B cell (primary cell): ENCODE measurements around the gene PCYOX1L. TPM values are rescaled to one million over a fixed set of nuclear protein-coding genes. Genes with fewer than 3 reads are reported as not detected.

Experiments used
- ATAC-seq: fragments of 200-7000 bp; cut with Tn5 transposase; one replicate; pipeline ENCODE4 v1.10.0; 2021; ENCODE audit warnings: low read depth, mild to moderate bottlenecking, moderate number of reproducible peaks, moderate library complexity
- CTCF ChIA-PET: fragments of 350-600 bp; sonication (Branson Sonifier 250); formaldehyde crosslinking; loops from one replicate; lab custom pipeline; 2021; ENCODE audit warnings: antibody characterized with exemption, inconsistent platforms; lab: Charles Lee
- POLR2A ChIA-PET: fragments of 350-600 bp; sonication (Branson Sonifier 250); formaldehyde crosslinking; loops from one replicate; lab custom pipeline; 2021; ENCODE audit warnings: antibody characterized with exemption; lab: Charles Lee
- DNase-seq: peaks from one replicate; pipeline ENCODE4 v3.0.0; 2013
- H2AFZ ChIP-seq: 2 replicates; pipeline ENCODE4 v1.6.1; 2012; ENCODE audit warnings: mild to moderate bottlenecking, low read depth, low read length; ENCODE audit not compliant: insufficient read depth, poor library complexity, severe bottlenecking
- H3K27ac ChIP-seq, 2 donors: 1 replicate in 1 of 2; 2 replicates in 1 of 2; pipeline ENCODE4 v1.5.1; 2012 to 2013; ENCODE audit warnings: low read length in 2 of 2, mild to moderate bottlenecking in 2 of 2, moderate library complexity in 1 of 2
- H3K27me3 ChIP-seq, 4 experiments: fragments of 200-600 bp in 1 of 4; sonication (generic) in 1 of 4; replicated peaks in 1 of 4; 1 replicate in 2 of 4; 2 replicates in 2 of 4; pipeline versions ENCODE4 v1.6.1 to v1.7.0; 2013 to 2016; ENCODE audit warnings: low read length in 3 of 4, mild to moderate bottlenecking in 2 of 4, mixed read lengths in 1 of 4, moderate library complexity in 1 of 4; ENCODE audit not compliant: insufficient read depth in 4 of 4, control insufficient read depth in 3 of 4; ENCODE audit errors: control extremely low read depth in 1 of 4
- H3K36me3 ChIP-seq, 2 experiments: replicated peaks in 1 of 2; 1 replicate in 1 of 2; 2 replicates in 1 of 2; pipeline versions ENCODE4 v1.6.1 to v1.7.1; 2013; ENCODE audit warnings: low read length in 1 of 2; ENCODE audit not compliant: insufficient read depth in 2 of 2, control insufficient read depth in 1 of 2; ENCODE audit errors: control extremely low read depth in 1 of 2, extremely low read depth in 1 of 2
- H3K4me1 ChIP-seq, 2 donors: fragments of 200-600 bp in 1 of 2; sonication (generic) in 1 of 2; 1 replicate in 1 of 2; 2 replicates in 1 of 2; pipeline versions ENCODE4 v1.5.1 to v1.6.1; 2013 to 2017; ENCODE audit warnings: low read length in 2 of 2; ENCODE audit not compliant: control insufficient read depth in 2 of 2, insufficient read depth in 2 of 2
- H3K4me2 ChIP-seq: replicated peaks from 2 replicates; pipeline ENCODE3; 2012; ENCODE audit warnings: mild to moderate bottlenecking, low read depth, low read length; ENCODE audit not compliant: poor library complexity, severe bottlenecking
- H3K4me3 ChIP-seq, 5 experiments: fragments of 200-600 bp in 1 of 5; sonication (generic) in 1 of 5; 1 replicate in 3 of 5; 2 replicates in 2 of 5; pipeline versions ENCODE4 v1.5.1 to v1.7.0; 2011 to 2016; ENCODE audit warnings: low read length in 4 of 5, mild to moderate bottlenecking in 4 of 5, low read depth in 2 of 5, control low read depth in 1 of 5, moderate library complexity in 1 of 5; ENCODE audit not compliant: insufficient read depth in 1 of 5; ENCODE audit errors: control extremely low read depth in 1 of 5, extremely low read depth in 1 of 5
- H3K79me2 ChIP-seq: fragments of 200-600 bp; sonication (generic); one replicate; pipeline ENCODE4 v1.6.0; 2016; ENCODE audit warnings: low read length; ENCODE audit not compliant: control insufficient read depth, insufficient read depth
- H3K9ac ChIP-seq: fragments of 200-600 bp; sonication (generic); 2 replicates; pipeline ENCODE4 v1.6.1; 2017; ENCODE audit warnings: mild to moderate bottlenecking, low read length, moderate library complexity
- H3K9me3 ChIP-seq, 3 donors: one replicate each; pipeline versions ENCODE4 v1.6.1 to v1.7.1; 2013; ENCODE audit warnings: low read length in 2 of 3; ENCODE audit not compliant: control insufficient read depth in 2 of 3, insufficient read depth in 1 of 3; ENCODE audit errors: control extremely low read depth in 1 of 3
- H4K20me1 ChIP-seq: 2 replicates; pipeline ENCODE4 v1.6.0; 2012; ENCODE audit warnings: mild to moderate bottlenecking, low read length; ENCODE audit not compliant: insufficient read depth, control insufficient read depth, poor library complexity, severe bottlenecking
- H3K27ac Mint-ChIP-seq: one replicate; pipeline ENCODE4 v1.8.0; 2021; ENCODE audit warnings: mixed read lengths
- H3K27me3 Mint-ChIP-seq: one replicate; pipeline ENCODE4 v1.8.0; 2021; ENCODE audit warnings: mixed read lengths
- H3K4me1 Mint-ChIP-seq: one replicate; pipeline ENCODE4 v1.8.0; 2021; ENCODE audit warnings: mixed read lengths
- H3K4me3 Mint-ChIP-seq: one replicate; pipeline ENCODE4 v1.8.0; 2021; ENCODE audit warnings: mixed read lengths
- H3K9me3 Mint-ChIP-seq: one replicate; pipeline ENCODE4 v1.8.0; 2022; ENCODE audit warnings: mixed read lengths; ENCODE audit not compliant: insufficient read depth
- CTCF ChIP-seq: fragments of 200-600 bp; IDR thresholded peaks from one replicate; pipeline ENCODE4 v1.8.0; 2022; ENCODE audit warnings: antibody characterized with exemption, mild to moderate bottlenecking
- EZH2 ChIP-seq: IDR thresholded peaks from 2 replicates; pipeline ENCODE4 v1.6.1; 2012; ENCODE audit warnings: borderline replicate concordance, low read depth, mild to moderate bottlenecking, moderate library complexity, low read length; ENCODE audit not compliant: insufficient read depth, poor library complexity, severe bottlenecking
- WGBS: methylation state at CpG from one replicate; pipeline ENCODE4 v1.1.5; 2013; ENCODE audit warnings: missing lambda C conversion rate; ENCODE audit not compliant: insufficient coverage; 5-methylcytosine and 5-hydroxymethylcytosine counted together
- intact Hi-C: fragments of 100-400 bp; cut with micrococcal nuclease; formaldehyde crosslinking; loops from one replicate; pipeline ENCODE4 v1.10.0; 2022
- polyA plus RNA-seq: library from polyadenylated mRNA; depleted of rRNA; stranded (reverse); fragments of >200 nt; gene quantifications from 2 replicates; pipeline ENCODE4 v1.2.3, GENCODE V29; 2012
- total RNA-seq, 2 donors: library from RNA; stranded (reverse); fragments of 120-200 nt in 1 of 2; gene quantifications; 1 replicate in 1 of 2; 2 replicates in 1 of 2; pipeline versions ENCODE4 v1.2.3 to v1.2.4, GENCODE V29; 2013 to 2022

PCYOX1L gene
- total and polyA plus RNA-seq, 2 donors (not counting 1 experiment from before 2014, with no cell fraction given) = 11.7 to 19.4 TPM

GRCh38 chr5:149317281-149318048 is 40.4 kb upstream of the PCYOX1L start:
- no peak for TF ChIP-seq EZH2
- peak; percentile 78 for TF ChIP-seq CTCF
- no peak overlapping the region for H3K4me3 Mint-ChIP-seq
- ChIA-PET POLR2A (no interaction called here), CTCF (interaction anchor here (0.6 to 8.1 kb wide), 24 partner anchors 8 to 723 kb away, joined by 3 to 134 read pairs (median 4); partner anchors contain the start of genes GRPEL2 and PCYOX1L)
- Histone ChIP-seq H3K27ac (no peak overlapping the region), H3K9me3 (no peaks in the 10 kb centered on the region), H3K79me2 (no peaks in the 10 kb centered on the region), H3K9ac (no peak overlapping the region), H2AFZ (no peak overlapping the region), H3K4me3 (no peak overlapping the region), H3K36me3 (no peaks in the 10 kb centered on the region), H3K27me3 (no peaks in the 10 kb centered on the region), H4K20me1 (no peaks in the 10 kb centered on the region), H3K4me1 (no peaks in the 10 kb centered on the region), H3K4me2 (no peak overlapping the region)
- H3K9me3 Mint-ChIP-seq = no peaks in the 10 kb centered on the region
- peak; percentile 57 for DNase-seq
- WGBS = 96% methylated on average over 13 of the region's 14 CpGs
- intact Hi-C loops = no loop called here
- H3K27me3 Mint-ChIP-seq = no peaks in the 10 kb centered on the region
- no peak overlapping the region for H3K27ac Mint-ChIP-seq
- peak; percentile 36 for ATAC-seq
- H3K4me1 Mint-ChIP-seq = no peaks in the 10 kb centered on the region

- intact Hi-C loops = no loop called here
- no peaks in the 10 kb centered on the region for H3K27me3 Mint-ChIP-seq
- no peak for DNase-seq
- no peaks in the 10 kb centered on the region for H3K9me3 Mint-ChIP-seq
- ChIA-PET CTCF (interaction anchor here (0.8 to 8.1 kb wide), 5 partner anchors 26 to 245 kb away, joined by 3 to 134 read pairs (median 6); partner anchors contain the start of genes GRPEL2 and PCYOX1L), POLR2A (no interaction called here)
- Histone ChIP-seq H3K36me3 (no peaks in the 10 kb centered on the region), H3K79me2 (no peaks in the 10 kb centered on the region), H3K4me2 (no peak overlapping the region), H3K27me3 (no peaks in the 10 kb centered on the region), H3K4me3 (no peak overlapping the region), H3K9ac (no peak overlapping the region), H4K20me1 (no peaks in the 10 kb centered on the region), H3K4me1 (no peaks in the 10 kb centered on the region), H2AFZ (no peak overlapping the region), H3K9me3 (no peaks in the 10 kb centered on the region), H3K27ac (no peak overlapping the region)
- no peaks in the 10 kb centered on the region for H3K4me1 Mint-ChIP-seq
- H3K4me3 Mint-ChIP-seq = no peak overlapping the region
- WGBS = 97% methylated on average over 3 of the region's 3 CpGs
- H3K27ac Mint-ChIP-seq = no peak overlapping the region
- ATAC-seq = no peak
- no peak for TF ChIP-seq EZH2
- TF ChIP-seq CTCF = no peak
These were observed 38.7 kb upstream of the PCYOX1L start for GRCh38 chr5:149319174-149319573.
